ENCODE measurements around the gene BTBD6.

DNA sequence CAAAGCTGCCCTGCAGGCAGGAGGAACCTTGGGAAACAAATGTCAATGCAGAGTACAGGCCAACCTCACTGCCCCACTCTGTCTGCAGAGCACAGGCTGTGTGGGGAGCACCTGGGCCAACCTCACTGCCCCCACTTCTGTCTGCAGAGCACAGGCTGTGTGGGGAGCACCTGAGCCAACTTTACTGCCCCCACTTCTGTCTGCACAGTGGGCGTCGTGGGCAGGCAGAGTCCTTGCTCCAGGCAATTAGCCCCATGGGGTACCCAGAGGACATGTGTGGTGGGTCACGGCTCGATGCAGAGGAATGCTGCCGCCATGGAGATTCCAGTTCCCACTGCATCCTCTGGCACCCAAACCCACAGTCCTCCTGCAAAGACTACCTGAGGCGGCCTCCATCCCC is 26.3 kb downstream of the BTBD6 start:
- TF ChIP-seq CTCF (IDR thresholded peaks at IDR 0.05; ENCODE audit: low read depth, low read length): no peak
- TF ChIP-seq POLR2A (IDR thresholded peaks at IDR 0.05; ENCODE audit: extremely low read depth, insufficient read length): no peak
- TF ChIP-seq MAX (IDR thresholded peaks at IDR 0.05; ENCODE audit: low read depth, low read length): no peak
- TF ChIP-seq MYC (IDR thresholded peaks at IDR 0.05; ENCODE audit: low read depth, low read length): no peak

Data from NB4 (cell line).